IPS DF 6.9 (cell line): ENCODE measurements around the gene SPOCK1.

ENCODE experiments used
- DNase-seq: peaks from one replicate; pipeline ENCODE4 v3.0.0-alpha.2; 2013; ENCODE audit warnings: low read depth, low spot score
- H3K27ac ChIP-seq: one replicate; pipeline ENCODE4 v1.5.1; 2013; ENCODE audit warnings: low read length, control low read depth
- H3K27me3 ChIP-seq: 2 replicates; pipeline ENCODE4 v1.6.1; 2013; ENCODE audit warnings: mild to moderate bottlenecking, low read length; ENCODE audit not compliant: control insufficient read depth, insufficient read depth
- H3K36me3 ChIP-seq: 2 replicates; pipeline ENCODE4 v1.6.1; 2013; ENCODE audit warnings: low read length; ENCODE audit not compliant: control insufficient read depth, insufficient read depth
- H3K4me1 ChIP-seq: 2 replicates; pipeline ENCODE4 v1.6.1; 2013; ENCODE audit warnings: low read length; ENCODE audit not compliant: control insufficient read depth, insufficient read depth
- H3K4me3 ChIP-seq: 2 replicates; pipeline ENCODE4 v1.5.1; 2013; ENCODE audit warnings: mild to moderate bottlenecking, low read length
- H3K9me3 ChIP-seq: 2 replicates; pipeline ENCODE4 v1.6.1; 2013; ENCODE audit warnings: low read length, inconsistent platforms; ENCODE audit not compliant: control insufficient read depth, insufficient read depth
- WGBS: extraction: QIAGEN DNeasy Blood & Tissue Kit; methylation state at CpG from one replicate; pipeline ENCODE4 v1.1.7; 2013; ENCODE audit warnings: mixed read lengths, missing lambda C conversion rate; ENCODE audit not compliant: insufficient read length, insufficient coverage; 5-methylcytosine and 5-hydroxymethylcytosine counted together

The SPOCK1 gene

GRCh38 chr5:137318027-137318426 lies 181.1 kb downstream of the SPOCK1 start:
- H3K36me3 ChIP-seq: no peaks in the 10 kb centered on the region
- no CpG with 5 or more reads among the region's 6 CpGs for WGBS

GRCh38 chr5:137316346-137316736 lies 182.8 kb downstream of the SPOCK1 start:
- Histone ChIP-seq H3K36me3 (no peaks in the 10 kb centered on the region), H3K27ac (no peak overlapping the region), H3K27me3 (no peaks in the 10 kb centered on the region), H3K9me3 (no peaks in the 10 kb centered on the region), H3K4me3 (no peak overlapping the region), H3K4me1 (no peaks in the 10 kb centered on the region; the same call in 1 of the 2 replicates)
- DNase-seq: no peak
- WGBS: no CpG with 5 or more reads among the region's 1 CpG

More at GRCh38 chr5:137318027-137318426, 181.1 kb downstream of the SPOCK1 start:
- Histone ChIP-seq H3K27me3 (no peaks in the 10 kb centered on the region), H3K4me1 (no peaks in the 10 kb centered on the region; the same call in 1 of the 2 replicates), H3K4me3 (no peak overlapping the region), H3K9me3 (no peaks in the 10 kb centered on the region), H3K27ac (no peak overlapping the region)
- no peak for DNase-seq

GRCh38 chr5:137315534-137316345 lies 183.4 kb downstream of the SPOCK1 start:
- H3K27ac ChIP-seq: no peak overlapping the region
- no peak overlapping the region for H3K4me3 ChIP-seq
- DNase-seq: no peak
- no CpG with 5 or more reads among the region's 8 CpGs for WGBS
- no peaks in the 10 kb centered on the region for H3K9me3 ChIP-seq
- H3K27me3 ChIP-seq: no peaks in the 10 kb centered on the region
- H3K36me3 ChIP-seq: no peaks in the 10 kb centered on the region
- no peaks in the 10 kb centered on the region; the same call in 1 of the 2 replicates for H3K4me1 ChIP-seq

GRCh38 chr5:137315109-137315508 lies 184.0 kb downstream of the SPOCK1 start:
- no CpG with 5 or more reads among the region's 2 CpGs for WGBS
- no peak overlapping the region for H3K27ac ChIP-seq

GRCh38 chr5:137313526-137314175 lies 185.5 kb downstream of the SPOCK1 start:
- no CpG with 5 or more reads among the region's 2 CpGs for WGBS
- H3K27me3 ChIP-seq: no peaks in the 10 kb centered on the region
- H3K4me3 ChIP-seq: no peak overlapping the region
- no peaks in the 10 kb centered on the region for H3K9me3 ChIP-seq
- DNase-seq: no peak
- no peak overlapping the region for H3K27ac ChIP-seq
- H3K4me1 ChIP-seq: no peaks in the 10 kb centered on the region
- no peaks in the 10 kb centered on the region for H3K36me3 ChIP-seq

More at GRCh38 chr5:137315109-137315508, 184.0 kb downstream of the SPOCK1 start:
- no peak for DNase-seq
- no peaks in the 10 kb centered on the region; the same call in 1 of the 2 replicates for H3K4me1 ChIP-seq
- no peaks in the 10 kb centered on the region for H3K36me3 ChIP-seq
- H3K27me3 ChIP-seq: no peaks in the 10 kb centered on the region
- H3K4me3 ChIP-seq: no peak overlapping the region
- H3K9me3 ChIP-seq: no peaks in the 10 kb centered on the region

- no peak for DNase-seq
- WGBS: no CpG with 5 or more reads among the region's 2 CpGs
- no peaks in the 10 kb centered on the region for H3K27me3 ChIP-seq
- H3K9me3 ChIP-seq: no peaks in the 10 kb centered on the region
- H3K4me1 ChIP-seq: no peaks in the 10 kb centered on the region
- no peak overlapping the region for H3K4me3 ChIP-seq
- H3K27ac ChIP-seq: no peak overlapping the region
- H3K36me3 ChIP-seq: no peaks in the 10 kb centered on the region
These were observed 187.1 kb downstream of the SPOCK1 start for GRCh38 chr5:137312011-137312410.

- Histone ChIP-seq H3K27me3 (no peaks in the 10 kb centered on the region), H3K9me3 (no peaks in the 10 kb centered on the region), H3K27ac (no peak overlapping the region), H3K4me1 (no peaks in the 10 kb centered on the region), H3K36me3 (no peaks in the 10 kb centered on the region), H3K4me3 (no peak overlapping the region)
- no CpG with 5 or more reads among the region's 5 CpGs for WGBS
- DNase-seq: no peak
These were observed 188.9 kb downstream of the SPOCK1 start for GRCh38 chr5:137310051-137310730.

- DNase-seq: no peak
- H3K36me3 ChIP-seq: no peaks in the 10 kb centered on the region
- no peak overlapping the region for H3K4me3 ChIP-seq
- no peak overlapping the region for H3K27ac ChIP-seq
- H3K4me1 ChIP-seq: no peaks in the 10 kb centered on the region
- no peaks in the 10 kb centered on the region for H3K27me3 ChIP-seq
- no CpG with 5 or more reads among the region's 2 CpGs for WGBS
- H3K9me3 ChIP-seq: no peaks in the 10 kb centered on the region
These were observed 189.8 kb downstream of the SPOCK1 start for GRCh38 chr5:137309290-137309689.

GRCh38 chr5:137308311-137308710 lies 190.8 kb downstream of the SPOCK1 start:
- no CpG with 5 or more reads among the region's 3 CpGs for WGBS
- Histone ChIP-seq H3K27me3 (no peaks in the 10 kb centered on the region), H3K4me1 (no peaks in the 10 kb centered on the region), H3K9me3 (no peaks in the 10 kb centered on the region), H3K36me3 (no peaks in the 10 kb centered on the region), H3K4me3 (no peak overlapping the region), H3K27ac (no peak overlapping the region)
- no peak for DNase-seq

GRCh38 chr5:137306903-137307302 lies 192.2 kb downstream of the SPOCK1 start:
- Histone ChIP-seq H3K27me3 (no peaks in the 10 kb centered on the region), H3K4me1 (no peaks in the 10 kb centered on the region), H3K9me3 (no peaks in the 10 kb centered on the region), H3K4me3 (no peak overlapping the region), H3K36me3 (no peaks in the 10 kb centered on the region), H3K27ac (no peak overlapping the region)
- no CpG with 5 or more reads among the region's 3 CpGs for WGBS
- no peak for DNase-seq
